HUES48 (cell line): Measurements from ENCODE around the gene OR13C8.
"Not testable (repeated sequence)": the region's sequence is repeated elsewhere in the genome, so short reads cannot be mapped to it uniquely, and the experiment has no call there.

Experiments
- H3K27ac ChIP-seq: one replicate; pipeline ENCODE4 v1.7.0; 2013; ENCODE audit warnings: low read depth, low read length, inconsistent platforms
- H3K27me3 ChIP-seq: 2 replicates; pipeline ENCODE4 v1.6.1; 2013; ENCODE audit warnings: mild to moderate bottlenecking, low read length; ENCODE audit not compliant: control insufficient read depth, insufficient read depth
- H3K36me3 ChIP-seq: 2 replicates; pipeline ENCODE4 v1.6.1; 2013; ENCODE audit warnings: low read length; ENCODE audit not compliant: control insufficient read depth, insufficient read depth
- H3K4me1 ChIP-seq: 2 replicates; pipeline ENCODE4 v1.6.1; 2013; ENCODE audit warnings: mild to moderate bottlenecking, low read length; ENCODE audit not compliant: control insufficient read depth, insufficient read depth
- H3K4me3 ChIP-seq: 2 replicates; pipeline ENCODE4 v1.5.1; 2013; ENCODE audit warnings: mild to moderate bottlenecking, low read depth, low read length
- H3K9ac ChIP-seq: 2 replicates; pipeline ENCODE4 v1.6.1; 2013; ENCODE audit warnings: mild to moderate bottlenecking, low read depth, low read length, moderate library complexity
- H3K9me3 ChIP-seq: 2 replicates; pipeline ENCODE4 v1.6.1; 2013; ENCODE audit warnings: low read length; ENCODE audit not compliant: control insufficient read depth, insufficient read depth

The OR13C8 gene

GRCh38 chr9:104575456-104575855, 6.5 kb downstream of the OR13C8 start:
- Histone ChIP-seq H3K27me3 (no peaks in the 10 kb centered on the region), H3K9ac (no peak overlapping the region), H3K9me3 (peaks cover 3% of the 10 kb centered on the region; the same call in 1 of the 2 replicates), H3K27ac (no peak overlapping the region), H3K36me3 (no peaks in the 10 kb centered on the region), H3K4me1 (no peaks in the 10 kb centered on the region), H3K4me3 (no peak overlapping the region)

GRCh38 chr9:104577263-104577662, 8.3 kb downstream of the OR13C8 start:
- no peak overlapping the region for H3K9ac ChIP-seq
- H3K4me1 ChIP-seq, result no peaks in the 10 kb centered on the region
- no peaks in the 10 kb centered on the region for H3K27me3 ChIP-seq
- H3K27ac ChIP-seq, result no peak overlapping the region
- no peak overlapping the region for H3K4me3 ChIP-seq
- peaks cover 3% of the 10 kb centered on the region; the same call in 1 of the 2 replicates for H3K9me3 ChIP-seq
- no peaks in the 10 kb centered on the region for H3K36me3 ChIP-seq

DNA sequence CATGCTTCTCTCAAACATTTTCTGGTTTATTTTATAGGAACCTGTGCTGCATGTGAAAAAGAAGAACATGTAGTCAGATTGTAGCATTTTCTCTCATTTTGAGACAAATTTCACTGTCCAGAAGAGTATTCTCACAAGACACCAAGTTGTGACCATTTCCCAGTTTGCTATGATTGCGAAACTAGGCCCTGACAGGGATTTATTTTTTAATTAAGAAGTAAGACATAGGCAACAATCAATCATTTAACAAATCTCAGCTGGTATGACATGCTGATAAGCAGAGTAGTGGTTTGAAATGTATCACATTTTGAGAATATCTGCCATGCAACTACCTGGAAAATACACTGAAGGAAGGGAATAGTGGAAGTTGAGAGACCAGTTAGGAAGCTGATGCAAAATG, 11.6 kb downstream of the OR13C8 start:
- H3K9me3 ChIP-seq, result no peaks in the 10 kb centered on the region
- no peak overlapping the region for H3K9ac ChIP-seq
- H3K4me1 ChIP-seq, result no peaks in the 10 kb centered on the region
- no peaks in the 10 kb centered on the region for H3K27me3 ChIP-seq
- H3K36me3 ChIP-seq, result no peaks in the 10 kb centered on the region
- no peak overlapping the region for H3K4me3 ChIP-seq
- H3K27ac ChIP-seq, result no peak overlapping the region

- Histone ChIP-seq H3K9me3 (no peaks in the 10 kb centered on the region), H3K4me3 (no peak overlapping the region), H3K4me1 (no peaks in the 10 kb centered on the region), H3K27ac (no peak overlapping the region), H3K9ac (no peak overlapping the region), H3K36me3 (no peaks in the 10 kb centered on the region), H3K27me3 (no peaks in the 10 kb centered on the region)
Observed at GRCh38 chr9:104586496-104587180, 17.7 kb downstream of the OR13C8 start.

DNA sequence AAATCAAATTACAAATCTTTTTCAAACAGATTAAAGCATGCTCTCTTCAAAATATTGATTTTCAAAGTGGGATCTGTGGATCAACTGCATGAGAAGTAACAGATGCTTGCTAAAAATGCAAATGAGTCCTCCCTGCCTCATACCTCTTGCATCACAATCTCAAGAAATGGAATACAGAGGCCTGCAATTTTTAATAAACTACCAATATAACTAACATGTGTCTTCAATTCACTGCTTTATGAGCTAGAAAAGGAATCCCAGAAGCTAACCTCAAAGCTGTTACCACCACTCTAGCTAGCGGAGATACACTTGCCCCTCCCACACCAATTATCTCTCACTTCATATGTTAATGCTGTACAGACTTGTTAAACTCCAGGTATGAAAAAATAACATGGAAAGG, 20.7 kb downstream of the OR13C8 start:
- Histone ChIP-seq H3K9me3 (no peaks in the 10 kb centered on the region), H3K27me3 (no peaks in the 10 kb centered on the region), H3K9ac (no peak overlapping the region), H3K36me3 (no peaks in the 10 kb centered on the region), H3K27ac (no peak overlapping the region), H3K4me3 (no peak overlapping the region), H3K4me1 (no peaks in the 10 kb centered on the region)

- H3K36me3 ChIP-seq, H3K4me3 ChIP-seq, H3K9me3 ChIP-seq, H3K9ac ChIP-seq, H3K27me3 ChIP-seq, H3K27ac ChIP-seq, H3K4me1 ChIP-seq: not testable (repeated sequence)
Observed at GRCh38 chr9:104598749-104599148, 29.8 kb downstream of the OR13C8 start.

GRCh38 chr9:104599313-104599712, 30.3 kb downstream of the OR13C8 start, which contains the start of gene OR13C5:
Gene OR13C5 (minus strand): TSS chr9:104599413. CDS start chr9:104599413, 0 bp downstream.
- not testable (repeated sequence) for H3K36me3 ChIP-seq, H3K9ac ChIP-seq, H3K4me3 ChIP-seq, H3K27ac ChIP-seq, H3K4me1 ChIP-seq, H3K9me3 ChIP-seq, H3K27me3 ChIP-seq

DNA sequence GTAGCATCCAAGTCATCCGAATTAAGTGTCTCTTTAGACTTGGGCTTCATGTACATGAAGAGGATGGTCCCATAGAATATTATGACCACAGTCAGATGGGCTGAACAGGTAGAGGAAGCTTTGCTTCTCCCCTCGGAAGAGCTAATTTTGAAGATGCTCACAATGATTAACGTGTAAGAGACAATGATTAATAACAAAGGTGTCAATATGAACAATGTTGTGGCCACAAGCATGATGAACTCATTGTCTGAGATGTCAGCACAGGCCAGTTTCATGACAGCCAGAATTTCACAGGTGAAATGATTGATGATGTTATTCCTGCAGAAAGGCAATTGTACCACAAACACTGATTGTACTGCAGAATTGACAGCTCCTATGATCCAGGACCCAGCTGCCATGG, 35.8 kb downstream of the OR13C8 start:
- Histone ChIP-seq H3K4me3 (no peak overlapping the region), H3K36me3 (no peaks in the 10 kb centered on the region), H3K4me1 (no peaks in the 10 kb centered on the region), H3K9me3 (no peaks in the 10 kb centered on the region), H3K9ac (no peak overlapping the region), H3K27me3 (no peaks in the 10 kb centered on the region), H3K27ac (no peak overlapping the region)

DNA sequence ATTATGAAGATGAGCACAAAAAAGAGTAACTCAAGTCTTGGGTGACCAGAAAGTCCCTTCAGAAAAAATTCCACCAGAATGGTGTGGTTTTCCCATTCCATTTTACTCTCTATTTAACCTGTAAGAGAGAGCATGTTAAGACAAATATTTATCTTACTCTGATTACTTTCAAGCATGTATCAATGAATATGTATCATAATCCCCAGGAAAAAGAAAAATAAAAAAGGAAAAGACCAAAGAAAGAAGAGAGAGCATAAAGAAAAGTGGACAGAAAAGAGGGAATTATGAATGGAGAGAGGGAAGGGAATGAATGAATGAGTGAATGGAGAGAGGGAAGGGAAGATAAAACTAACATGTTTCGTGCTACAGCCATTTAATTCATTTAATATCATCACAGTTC, 36.6 kb downstream of the OR13C8 start, which contains the start of gene OR13C2:
OR13C2 (minus strand) TSS at position 101 of the 400 bp plus-strand sequence; CDS start at position 101, 0 bp downstream.
- not testable (repeated sequence) for H3K36me3 ChIP-seq, H3K27me3 ChIP-seq, H3K9me3 ChIP-seq, H3K27ac ChIP-seq, H3K4me3 ChIP-seq, H3K9ac ChIP-seq, H3K4me1 ChIP-seq

- H3K4me1 ChIP-seq, result no peaks in the 10 kb centered on the region
- no peak overlapping the region for H3K4me3 ChIP-seq
- no peaks in the 10 kb centered on the region for H3K9me3 ChIP-seq
- H3K9ac ChIP-seq, result no peak overlapping the region
- H3K27ac ChIP-seq, result no peak overlapping the region
- no peaks in the 10 kb centered on the region for H3K27me3 ChIP-seq
- no peaks in the 10 kb centered on the region for H3K36me3 ChIP-seq
Observed at GRCh38 chr9:104606152-104606551, 37.2 kb downstream of the OR13C8 start.

- H3K9me3 ChIP-seq, result no peaks in the 10 kb centered on the region
- no peaks in the 10 kb centered on the region for H3K27me3 ChIP-seq
- no peak overlapping the region for H3K27ac ChIP-seq
- no peak overlapping the region for H3K4me3 ChIP-seq
- no peaks in the 10 kb centered on the region for H3K4me1 ChIP-seq
- H3K36me3 ChIP-seq, result no peaks in the 10 kb centered on the region
- no peak overlapping the region for H3K9ac ChIP-seq
Observed at GRCh38 chr9:104608336-104608735, 39.4 kb downstream of the OR13C8 start.
